ENCODE measurements around the gene SLC52A3.

SLC52A3 gene

GRCh38 chr20:766906-767305 is 1.4 kb downstream of the SLC52A3 start:
- no peak for DNase-seq (ENCODE audit: low read depth in 2 of 2)

- no peak for DNase-seq (ENCODE audit: low read depth in 2 of 2)
These were observed 4.0 kb downstream of the SLC52A3 start for GRCh38 chr20:764255-764654.

- DNase-seq (ENCODE audit: low read depth in 2 of 2), result no peak
These were observed 6.6 kb downstream of the SLC52A3 start for GRCh38 chr20:761418-762381.

GRCh38 chr20:760751-761417 is 7.4 kb downstream of the SLC52A3 start:
- DNase-seq (ENCODE audit: low read depth in 2 of 2), result no peak

- DNase-seq (ENCODE audit: low read depth in 2 of 2), result no peak
These were observed 10.8 kb downstream of the SLC52A3 start for GRCh38 chr20:757506-757905.

- no peak for DNase-seq (ENCODE audit: low read depth in 2 of 2)
These were observed 12.4 kb downstream of the SLC52A3 start for GRCh38 chr20:755941-756340.

- no peak for DNase-seq (ENCODE audit: low read depth in 2 of 2)
These were observed 13.4 kb downstream of the SLC52A3 start for GRCh38 chr20:754904-755303.

GRCh38 chr20:753897-754635 is 14.2 kb downstream of the SLC52A3 start:
- DNase-seq (ENCODE audit: low read depth in 2 of 2), result no peak

GRCh38 chr20:753136-753535 is 15.2 kb downstream of the SLC52A3 start:
- no peak for DNase-seq (ENCODE audit: low read depth in 2 of 2)

- no peak for DNase-seq (ENCODE audit: low read depth in 2 of 2)
These were observed 16.0 kb downstream of the SLC52A3 start for GRCh38 chr20:752291-752690.

GRCh38 chr20:751761-752160 is 16.5 kb downstream of the SLC52A3 start:
- no peak for DNase-seq (ENCODE audit: low read depth in 2 of 2)

- no peak for DNase-seq (ENCODE audit: low read depth in 2 of 2)
These were observed 17.5 kb downstream of the SLC52A3 start for GRCh38 chr20:750801-751200.

GRCh38 chr20:745683-746301 is 22.5 kb downstream of the SLC52A3 start:
- no peak for DNase-seq (ENCODE audit: low read depth in 2 of 2)

GRCh38 chr20:742156-742555 is 26.1 kb downstream of the SLC52A3 start:
- no peak for DNase-seq (ENCODE audit: low read depth in 2 of 2)

- no peak for DNase-seq (ENCODE audit: low read depth in 2 of 2)
These were observed 26.7 kb downstream of the SLC52A3 start for GRCh38 chr20:741620-742019.

- no peak for DNase-seq (ENCODE audit: low read depth in 2 of 2)
These were observed 28.1 kb downstream of the SLC52A3 start for GRCh38 chr20:740162-740561.

GRCh38 chr20:739736-740135 is 28.6 kb downstream of the SLC52A3 start:
- no peak for DNase-seq (ENCODE audit: low read depth in 2 of 2)

GRCh38 chr20:733861-734260 is 34.4 kb downstream of the SLC52A3 start:
- DNase-seq (ENCODE audit: low read depth in 2 of 2), result no peak

- DNase-seq (ENCODE audit: low read depth in 2 of 2), result no peak
These were observed 35.6 kb downstream of the SLC52A3 start for GRCh38 chr20:732727-733126.

- DNase-seq (ENCODE audit: low read depth in 2 of 2), result no peak
These were observed 36.3 kb downstream of the SLC52A3 start for GRCh38 chr20:731891-732560.

- DNase-seq (ENCODE audit: low read depth in 2 of 2), result no peak
These were observed 38.3 kb downstream of the SLC52A3 start for GRCh38 chr20:730005-730404.

Data from stimulated activated CD8-positive, alpha-beta memory T cell treated with anti-CD3 and anti-CD28 coated beads, Interleukin-7, amount 100 ng/mL, for 4 hours (primary cell).